Measurements from ENCODE around the gene AREL1. TPM values are rescaled to one million over a fixed set of nuclear protein-coding genes. Genes with fewer than 3 reads are reported as not detected.

The AREL1 gene
- polyA plus RNA-seq, 1 donor (not counting 4 experiments of a cell fraction or from before 2014, with no cell fraction given) = 31.2 TPM

- Histone ChIP-seq H3K9me3 (ENCODE audit: control insufficient read depth, low read depth, low read length) (no peaks in the 10 kb centered on the region), H3K27ac (ENCODE audit: control insufficient read depth, insufficient read depth, low read length) (no peak overlapping the region), H3K4me3 (ENCODE audit: control insufficient read depth in 2 of 3, extremely low read depth in 1 of 3, insufficient read depth in 2 of 3, low read depth in 1 of 3, low read length in 3 of 3) (no peak overlapping the region), H3K4me2 (ENCODE audit: control insufficient read depth, extremely low read depth, insufficient read depth, low read depth, low read length) (no peak overlapping the region), H3K9me1 (ENCODE audit: control insufficient read depth, extremely low read depth, insufficient read depth, low read length) (no peaks in the 10 kb centered on the region), H4K20me1 (ENCODE audit: control insufficient read depth, extremely low read depth, insufficient read depth, low read length) (no peaks in the 10 kb centered on the region), H3K27me3 (ENCODE audit: control insufficient read depth, extremely low read depth, insufficient read depth, low read length) (no peaks in the 10 kb centered on the region), H3K36me3 (ENCODE audit: control insufficient read depth in 2 of 2, extremely low read depth in 1 of 2, insufficient read depth in 2 of 2, low read length in 2 of 2) (peaks cover 16 to 54% of the 10 kb centered on the region in 2 experiments), H3K4me1 (ENCODE audit: control insufficient read depth, extremely low read depth, insufficient read depth, low read length) (peaks cover 7% of the 10 kb centered on the region), H3K9ac (ENCODE audit: control insufficient read depth, extremely low read depth, insufficient read depth, low read length) (no peak overlapping the region), H2AFZ (ENCODE audit: control insufficient read depth, low read length) (no peak overlapping the region), H3K79me2 (ENCODE audit: control insufficient read depth, insufficient read depth, low read length) (no peaks in the 10 kb centered on the region)
- FAIRE-seq = no peak
- no peak for DNase-seq (ENCODE audit: low read depth, low spot score)
- TF ChIP-seq, protein P1, sequence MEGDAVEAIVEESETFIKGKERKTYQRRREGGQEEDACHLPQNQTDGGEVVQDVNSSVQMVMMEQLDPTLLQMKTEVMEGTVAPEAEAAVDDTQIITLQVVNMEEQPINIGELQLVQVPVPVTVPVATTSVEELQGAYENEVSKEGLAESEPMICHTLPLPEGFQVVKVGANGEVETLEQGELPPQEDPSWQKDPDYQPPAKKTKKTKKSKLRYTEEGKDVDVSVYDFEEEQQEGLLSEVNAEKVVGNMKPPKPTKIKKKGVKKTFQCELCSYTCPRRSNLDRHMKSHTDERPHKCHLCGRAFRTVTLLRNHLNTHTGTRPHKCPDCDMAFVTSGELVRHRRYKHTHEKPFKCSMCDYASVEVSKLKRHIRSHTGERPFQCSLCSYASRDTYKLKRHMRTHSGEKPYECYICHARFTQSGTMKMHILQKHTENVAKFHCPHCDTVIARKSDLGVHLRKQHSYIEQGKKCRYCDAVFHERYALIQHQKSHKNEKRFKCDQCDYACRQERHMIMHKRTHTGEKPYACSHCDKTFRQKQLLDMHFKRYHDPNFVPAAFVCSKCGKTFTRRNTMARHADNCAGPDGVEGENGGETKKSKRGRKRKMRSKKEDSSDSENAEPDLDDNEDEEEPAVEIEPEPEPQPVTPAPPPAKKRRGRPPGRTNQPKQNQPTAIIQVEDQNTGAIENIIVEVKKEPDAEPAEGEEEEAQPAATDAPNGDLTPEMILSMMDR (optimal IDR thresholded peaks at IDR 0.05 in 1 of 3, IDR thresholded peaks at IDR 0.05 in 1 of 3, conservative IDR thresholded peaks at IDR 0.05 in 1 of 3; ENCODE audit: extremely low read depth in 1 of 3, insufficient read depth in 2 of 3, low read length in 3 of 3) = no peak
- no peak for TF ChIP-seq EZH2 (IDR thresholded peaks at IDR 0.05; ENCODE audit: low read length)
- dilution Hi-C loops (cut with MboI; ENCODE audit: extremely low pct_ligation_motif_present, low sequenced_read_pairs) = no loop called here
Observed at GRCh38 chr14:74664717-74665116, 48.2 kb downstream of the AREL1 start.

GRCh38 chr14:74663884-74664283, 49.0 kb downstream of the AREL1 start:
- Histone ChIP-seq H3K9me1 (ENCODE audit: control insufficient read depth, extremely low read depth, insufficient read depth, low read length) (no peaks in the 10 kb centered on the region), H3K27me3 (ENCODE audit: control insufficient read depth, extremely low read depth, insufficient read depth, low read length) (no peaks in the 10 kb centered on the region), H3K4me3 (ENCODE audit: control insufficient read depth in 2 of 3, extremely low read depth in 1 of 3, insufficient read depth in 2 of 3, low read depth in 1 of 3, low read length in 3 of 3) (no peak overlapping the region), H3K27ac (ENCODE audit: control insufficient read depth, insufficient read depth, low read length) (no peak overlapping the region), H4K20me1 (ENCODE audit: control insufficient read depth, extremely low read depth, insufficient read depth, low read length) (no peaks in the 10 kb centered on the region), H2AFZ (ENCODE audit: control insufficient read depth, low read length) (no peak overlapping the region), H3K79me2 (ENCODE audit: control insufficient read depth, insufficient read depth, low read length) (no peaks in the 10 kb centered on the region), H3K9me3 (ENCODE audit: control insufficient read depth, low read depth, low read length) (no peaks in the 10 kb centered on the region), H3K36me3 (ENCODE audit: control insufficient read depth in 2 of 2, extremely low read depth in 1 of 2, insufficient read depth in 2 of 2, low read length in 2 of 2) (peaks cover 16 to 47% of the 10 kb centered on the region in 2 experiments), H3K4me2 (ENCODE audit: control insufficient read depth, extremely low read depth, insufficient read depth, low read depth, low read length) (no peak overlapping the region), H3K9ac (ENCODE audit: control insufficient read depth, extremely low read depth, insufficient read depth, low read length) (no peak overlapping the region), H3K4me1 (ENCODE audit: control insufficient read depth, extremely low read depth, insufficient read depth, low read length) (peaks cover 13% of the 10 kb centered on the region)
- dilution Hi-C loops (cut with MboI; ENCODE audit: extremely low pct_ligation_motif_present, low sequenced_read_pairs) = no loop called here
- DNase-seq (ENCODE audit: low read depth, low spot score) (no peak), FAIRE-seq (no peak)
- TF ChIP-seq EZH2 (IDR thresholded peaks at IDR 0.05; ENCODE audit: low read length) = no peak
- TF ChIP-seq, protein P1 (optimal IDR thresholded peaks at IDR 0.05 in 1 of 3, IDR thresholded peaks at IDR 0.05 in 1 of 3, conservative IDR thresholded peaks at IDR 0.05 in 1 of 3; ENCODE audit: extremely low read depth in 1 of 3, insufficient read depth in 2 of 3, low read length in 3 of 3) = no peak

Measured in keratinocyte (primary cell).